Adipocyte (in vitro differentiated cells): ENCODE measurements around the gene SYTL3.
A peak's percentile ranks its signal among the peaks of the same experiment; 100 is the strongest.

Experiments
- DNase-seq: peaks from one replicate; pipeline ENCODE4 v3.0.0-alpha.2; 2015; ENCODE audit warnings: low read depth
- H3K27me3 ChIP-seq: replicated peaks from 2 replicates; pipeline ENCODE4 v1.7.0; 2013; ENCODE audit warnings: mild to moderate bottlenecking, low read length, moderate library complexity; ENCODE audit not compliant: control insufficient read depth, insufficient read depth
- H3K36me3 ChIP-seq: 2 replicates; pipeline ENCODE4 v1.7.0; 2013; ENCODE audit warnings: low read length, mild to moderate bottlenecking, moderate library complexity; ENCODE audit not compliant: control insufficient read depth, insufficient read depth, severe bottlenecking
- H3K4me1 ChIP-seq: 2 replicates; pipeline ENCODE4 v1.7.0; 2013; ENCODE audit warnings: mild to moderate bottlenecking, low read length, moderate library complexity; ENCODE audit not compliant: control insufficient read depth, insufficient read depth
- H3K4me3 ChIP-seq: 2 replicates; pipeline ENCODE4 v1.7.0; 2013; ENCODE audit warnings: mild to moderate bottlenecking, low read length, moderate library complexity
- H3K9ac ChIP-seq: 2 replicates; pipeline ENCODE4 v1.7.0; 2013; ENCODE audit warnings: mild to moderate bottlenecking, low read length, moderate library complexity
- H3K9me3 ChIP-seq: 2 replicates; pipeline ENCODE4 v1.7.0; 2013; ENCODE audit warnings: mild to moderate bottlenecking, low read length, moderate library complexity; ENCODE audit not compliant: control insufficient read depth

SYTL3 gene

DNA sequence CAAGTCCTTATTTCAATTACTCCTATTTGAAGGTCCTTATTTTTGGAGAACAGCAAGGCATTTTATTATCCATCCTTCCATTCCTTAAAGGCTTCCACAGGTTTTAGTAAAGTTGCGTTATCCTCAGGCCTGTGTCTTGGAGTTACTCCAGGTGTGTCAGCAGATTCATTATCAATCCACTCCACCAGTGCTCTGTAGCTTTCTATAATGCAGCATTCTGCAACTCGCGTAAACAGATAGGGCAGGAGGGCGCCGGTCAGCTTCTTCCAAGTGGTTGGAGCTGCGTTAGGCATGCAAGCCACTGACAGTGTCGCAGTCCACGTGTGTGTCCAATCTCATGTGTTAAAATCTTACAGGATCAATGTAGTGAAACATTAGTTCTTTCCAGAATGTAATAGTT is 75.8 kb downstream of the SYTL3 start:
- no peaks in the 10 kb centered on the region for H3K36me3 ChIP-seq
- peaks cover under 1% of the 10 kb centered on the region for H3K4me1 ChIP-seq
- H3K27me3 ChIP-seq: no peaks in the 10 kb centered on the region
- H3K9ac ChIP-seq: no peak overlapping the region
- no peak for DNase-seq
- no peak overlapping the region for H3K4me3 ChIP-seq
- H3K9me3 ChIP-seq: no peaks in the 10 kb centered on the region

DNA sequence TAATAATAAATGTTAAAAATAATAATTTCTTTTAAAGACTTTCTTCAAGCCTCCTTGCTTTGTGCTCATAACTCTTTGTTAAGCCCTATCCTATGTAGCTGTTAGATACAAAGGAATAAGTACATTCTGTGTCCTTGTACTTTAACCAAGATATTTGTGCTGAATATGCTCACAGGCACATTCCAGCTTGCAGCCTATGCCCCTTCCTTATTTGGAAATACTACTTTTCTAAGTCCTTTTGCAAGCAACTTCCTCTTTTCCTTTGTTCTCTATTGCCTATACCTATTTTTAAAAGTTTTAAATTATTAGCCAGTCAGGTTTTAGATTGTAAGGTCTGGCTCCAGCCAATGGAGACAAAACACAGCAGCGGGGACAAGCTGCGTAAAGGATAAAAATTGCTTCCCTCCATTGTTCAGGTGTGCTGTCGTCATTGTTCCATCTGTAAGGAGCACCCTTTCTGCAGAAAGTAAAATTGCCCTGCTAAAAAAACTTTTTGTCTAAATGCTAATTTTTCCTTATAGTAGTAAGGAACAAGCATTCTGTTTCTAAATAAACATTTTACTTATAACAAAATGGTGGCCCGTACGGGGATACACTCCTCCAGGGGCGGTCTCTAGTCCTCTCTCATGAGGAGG is 80.2 kb downstream of the SYTL3 start:
- H3K4me3 ChIP-seq: no peak overlapping the region
- H3K9me3 ChIP-seq: peaks cover 7% of the 10 kb centered on the region
- no peak overlapping the region for H3K9ac ChIP-seq
- H3K27me3 ChIP-seq: no peaks in the 10 kb centered on the region
- no peaks in the 10 kb centered on the region for H3K36me3 ChIP-seq
- H3K4me1 ChIP-seq: no peaks in the 10 kb centered on the region
- peak; percentile 8 for DNase-seq

DNA sequence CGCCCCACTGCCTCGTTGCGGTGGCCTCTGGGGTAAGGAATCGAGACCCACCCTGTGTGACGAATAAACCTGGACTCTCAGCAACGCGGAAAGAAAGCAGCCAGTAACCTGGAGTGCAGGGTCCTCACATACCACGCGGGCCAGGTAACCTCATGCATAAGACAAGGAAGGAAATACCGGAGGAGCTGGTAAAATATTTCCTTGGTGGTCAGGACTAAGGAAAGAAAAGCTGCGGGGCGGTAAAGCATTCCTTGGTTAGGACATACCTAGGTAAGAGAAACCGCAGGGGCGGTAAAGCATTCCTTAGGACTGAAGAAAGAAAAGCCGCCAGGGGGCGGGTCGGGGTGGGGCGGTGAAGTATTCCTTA is 80.7 kb downstream of the SYTL3 start:
- H3K27me3 ChIP-seq: no peaks in the 10 kb centered on the region
- peaks cover 7% of the 10 kb centered on the region for H3K9me3 ChIP-seq
- DNase-seq: no peak
- H3K4me1 ChIP-seq: no peaks in the 10 kb centered on the region
- no peaks in the 10 kb centered on the region for H3K36me3 ChIP-seq
- H3K9ac ChIP-seq: no peak overlapping the region
- H3K4me3 ChIP-seq: no peak overlapping the region

DNA sequence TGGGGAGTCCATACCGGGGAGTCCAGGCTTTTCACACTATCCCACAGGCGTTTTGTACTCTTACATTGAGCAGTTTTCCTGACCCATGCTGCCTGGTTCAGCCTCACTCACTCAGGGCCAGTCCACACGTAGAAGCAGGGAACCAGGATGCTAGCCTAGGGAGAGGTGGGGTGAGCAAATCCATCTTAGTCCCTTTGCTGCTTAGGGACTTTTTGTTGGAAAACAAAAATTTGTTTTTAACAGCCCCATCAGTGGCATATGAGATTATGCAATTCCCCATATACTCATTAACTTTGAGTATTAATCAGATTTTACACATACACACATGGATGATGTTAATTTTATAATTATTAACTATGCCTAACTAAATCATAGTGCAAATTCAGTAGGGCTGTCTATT is 85.2 kb downstream of the SYTL3 start:
- no peak for DNase-seq
- Histone ChIP-seq H3K4me3 (no peak overlapping the region), H3K9me3 (peaks cover 15% of the 10 kb centered on the region)

DNA sequence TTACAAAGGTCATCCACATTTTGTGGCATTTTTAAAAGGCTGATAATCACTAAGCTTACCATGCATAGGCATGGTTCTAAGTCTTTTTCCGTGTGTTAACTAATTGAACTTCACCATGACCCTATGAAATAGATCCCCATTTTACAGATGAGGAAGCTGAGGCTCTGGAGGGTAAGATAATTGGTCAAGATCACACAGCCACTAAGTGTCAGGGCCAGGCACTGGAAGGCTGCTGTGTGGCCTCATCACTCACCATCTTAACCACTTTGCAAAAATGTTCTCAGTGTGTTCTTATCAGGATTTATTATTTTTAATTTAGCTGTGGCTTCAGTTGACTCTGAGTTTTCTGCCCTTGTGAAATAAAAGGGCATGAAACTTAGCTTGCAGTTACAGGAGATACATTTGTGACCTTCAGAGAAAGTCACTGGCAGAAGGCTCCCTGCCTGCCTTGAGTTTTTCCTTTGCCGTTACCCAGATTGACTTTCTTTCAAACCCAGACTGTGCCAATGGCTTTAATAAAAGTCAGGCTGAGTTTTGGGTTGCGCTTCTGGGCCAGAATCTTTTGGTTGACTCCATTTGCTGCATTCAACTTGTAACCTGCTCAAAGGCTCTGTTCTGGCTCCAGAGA is 87.3 kb downstream of the SYTL3 start:
- H3K4me3 ChIP-seq: no peak overlapping the region
- peaks cover 15% of the 10 kb centered on the region for H3K9me3 ChIP-seq
- H3K36me3 ChIP-seq: no peaks in the 10 kb centered on the region
- no peak for DNase-seq
- H3K27me3 ChIP-seq: no peaks in the 10 kb centered on the region
- peaks cover 4% of the 10 kb centered on the region for H3K4me1 ChIP-seq
- H3K9ac ChIP-seq: no peak overlapping the region

More for the DNA sequence above, 85.2 kb downstream of the SYTL3 start:
- no peak overlapping the region for H3K9ac ChIP-seq
- peaks cover 4% of the 10 kb centered on the region for H3K4me1 ChIP-seq
- H3K27me3 ChIP-seq: no peaks in the 10 kb centered on the region
- H3K36me3 ChIP-seq: no peaks in the 10 kb centered on the region

DNA sequence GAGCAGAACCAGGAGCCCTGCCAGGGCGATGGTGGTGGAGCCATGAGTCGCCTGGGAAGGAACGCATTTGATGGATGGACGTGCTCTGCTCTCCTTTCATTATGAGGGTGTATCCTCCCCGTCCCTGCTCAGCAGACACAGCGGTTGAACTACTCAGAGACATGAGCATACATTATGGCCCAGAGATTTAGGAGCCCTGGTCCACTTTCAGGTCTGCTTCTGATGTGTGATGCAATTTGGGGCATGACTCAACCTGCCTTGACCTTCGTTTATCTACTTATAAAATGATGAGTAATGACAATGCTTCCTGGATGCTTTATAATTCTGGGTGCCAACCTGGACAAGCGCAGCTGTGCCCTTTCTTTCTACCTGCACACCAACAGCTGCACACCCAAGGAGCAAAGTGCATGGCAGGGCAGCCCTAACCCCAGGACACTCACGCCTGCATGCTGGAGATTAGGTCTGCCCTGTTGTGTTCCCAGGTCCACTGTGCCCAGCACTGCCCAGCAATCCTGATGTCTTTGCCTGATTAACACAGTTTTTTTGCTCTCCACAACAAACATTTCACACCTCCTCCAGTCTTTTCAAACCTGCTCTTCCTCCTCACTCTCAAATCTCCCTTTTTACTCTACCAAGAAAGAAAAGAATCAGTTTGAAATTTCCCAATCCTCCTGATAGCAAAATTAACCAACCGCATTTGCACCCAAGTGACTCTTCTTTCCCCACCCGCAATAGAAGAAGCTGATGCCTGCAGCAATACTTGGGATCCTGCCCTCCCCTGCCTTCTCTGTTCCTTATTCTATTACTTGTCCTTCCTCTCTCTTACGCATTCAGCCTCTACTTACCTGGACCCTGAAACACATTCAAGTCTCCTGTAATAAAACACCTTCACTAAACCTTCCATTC is 88.1 kb downstream of the SYTL3 start:
- Histone ChIP-seq H3K27me3 (no peaks in the 10 kb centered on the region), H3K9ac (no peak overlapping the region), H3K9me3 (peaks cover 15% of the 10 kb centered on the region), H3K4me3 (no peak overlapping the region), H3K4me1 (peaks cover 4% of the 10 kb centered on the region), H3K36me3 (no peaks in the 10 kb centered on the region)
- peak; percentile 7 for DNase-seq

DNA sequence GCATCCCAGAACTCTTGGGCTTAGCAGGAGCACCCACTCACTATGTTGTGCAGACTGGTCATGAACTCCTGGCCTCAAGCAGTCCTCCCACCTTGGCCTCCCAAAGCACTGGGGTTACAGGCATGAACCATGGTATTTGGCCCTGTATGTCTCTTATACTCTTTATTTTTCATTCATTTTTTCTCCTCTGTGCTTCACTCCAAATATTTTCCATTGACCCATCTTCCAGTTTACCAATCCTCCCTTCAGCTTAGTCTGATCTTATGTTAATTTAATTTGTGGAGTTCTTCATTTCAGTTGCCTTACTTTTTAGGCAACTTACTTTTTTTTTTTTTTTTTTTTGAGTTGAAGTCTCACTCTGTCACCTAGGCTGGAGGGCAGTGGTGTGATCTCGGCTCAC is 89.8 kb downstream of the SYTL3 start:
- Histone ChIP-seq H3K27me3 (no peaks in the 10 kb centered on the region), H3K9ac (no peak overlapping the region), H3K4me3 (no peak overlapping the region), H3K36me3 (no peaks in the 10 kb centered on the region), H3K9me3 (peaks cover 8% of the 10 kb centered on the region), H3K4me1 (peaks cover 5% of the 10 kb centered on the region)
- no peak for DNase-seq

DNA sequence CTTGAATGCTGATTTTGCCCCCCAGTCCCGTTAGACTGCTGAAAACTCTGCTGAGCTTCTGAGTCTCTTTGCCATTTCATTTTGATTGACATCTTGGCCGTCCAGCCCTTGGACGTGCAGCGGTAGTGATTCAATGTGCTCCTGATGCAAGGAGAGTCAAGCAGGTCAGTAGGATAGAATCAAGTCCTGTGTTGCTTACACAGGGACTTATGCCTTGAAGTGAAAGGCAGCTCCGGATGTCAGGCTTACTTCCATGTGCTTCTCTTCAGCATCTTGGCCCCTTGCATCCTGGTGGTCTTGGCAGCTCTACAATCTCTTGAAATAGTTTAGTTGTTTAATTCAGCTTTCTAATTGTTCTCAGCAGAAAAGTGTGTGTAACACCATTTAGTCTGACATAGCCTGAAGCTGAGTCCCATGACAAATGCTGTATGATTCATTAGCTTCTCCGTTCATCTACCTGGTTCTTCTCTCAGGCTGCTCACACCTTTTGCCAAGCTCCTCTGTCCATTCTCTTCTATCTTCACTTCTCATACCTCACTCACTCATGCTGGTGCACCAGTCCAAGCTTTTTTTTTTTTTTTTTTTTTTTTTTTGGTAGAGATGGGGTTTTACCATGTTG is 93.3 kb downstream of the SYTL3 start:
- DNase-seq: no peak
- no peaks in the 10 kb centered on the region for H3K36me3 ChIP-seq

DNA sequence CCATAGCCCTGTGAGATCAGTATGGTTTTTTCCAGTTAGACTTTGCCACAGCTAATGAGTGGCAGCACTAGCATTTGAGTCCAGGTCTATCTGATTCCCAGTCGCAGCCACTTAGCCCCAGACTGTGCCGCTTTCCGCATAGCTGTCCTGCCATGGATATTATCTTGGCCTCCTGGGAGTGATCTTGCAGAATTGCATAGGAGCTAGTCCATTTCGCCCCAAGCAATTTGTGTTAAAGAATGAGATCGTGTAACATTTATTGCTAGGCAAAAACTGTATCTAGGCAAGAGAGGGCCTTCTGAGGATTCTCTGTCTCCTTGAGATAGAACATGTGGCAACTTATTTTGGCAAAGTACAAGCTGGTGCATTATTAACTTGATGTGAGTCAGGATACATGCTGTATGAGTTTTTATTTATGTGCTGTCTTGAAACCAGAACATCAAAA is 95.2 kb downstream of the SYTL3 start:
- H3K4me1 ChIP-seq: peaks cover 5% of the 10 kb centered on the region
- no peaks in the 10 kb centered on the region for H3K27me3 ChIP-seq
- H3K9me3 ChIP-seq: peaks cover under 1% of the 10 kb centered on the region
- H3K36me3 ChIP-seq: no peaks in the 10 kb centered on the region
- peak; percentile 65 for DNase-seq
- no peak overlapping the region for H3K9ac ChIP-seq
- H3K4me3 ChIP-seq: no peak overlapping the region

More for the DNA sequence above, 93.3 kb downstream of the SYTL3 start:
- Histone ChIP-seq H3K27me3 (no peaks in the 10 kb centered on the region), H3K9me3 (peaks cover 8% of the 10 kb centered on the region), H3K4me3 (no peak overlapping the region), H3K9ac (no peak overlapping the region), H3K4me1 (peaks cover 5% of the 10 kb centered on the region)

DNA sequence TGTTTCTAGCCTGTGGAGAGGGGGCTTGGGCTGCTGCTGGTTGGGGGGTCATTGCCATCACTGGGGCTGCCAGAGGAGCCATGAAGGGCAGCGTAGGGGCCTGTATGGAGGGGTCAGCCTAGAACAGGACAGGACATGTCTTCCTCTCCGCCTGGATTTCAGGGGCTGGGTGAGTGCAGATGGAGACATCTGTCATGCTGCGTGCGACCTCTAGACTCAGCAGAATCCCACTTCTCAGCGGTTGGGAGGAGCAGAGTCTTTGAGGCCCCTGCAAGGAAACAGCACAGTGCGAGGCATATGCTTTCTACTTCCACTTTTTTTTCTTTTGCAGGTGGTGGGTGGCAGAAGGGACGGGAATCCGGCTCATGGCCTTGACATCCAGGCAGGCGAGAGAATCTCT is 101.4 kb downstream of the SYTL3 start:
- no peaks in the 10 kb centered on the region for H3K4me1 ChIP-seq
- DNase-seq: no peak
- H3K27me3 ChIP-seq: no peaks in the 10 kb centered on the region
- H3K4me3 ChIP-seq: no peak overlapping the region
- H3K36me3 ChIP-seq: no peaks in the 10 kb centered on the region
- no peak overlapping the region for H3K9ac ChIP-seq
- H3K9me3 ChIP-seq: no peaks in the 10 kb centered on the region

DNA sequence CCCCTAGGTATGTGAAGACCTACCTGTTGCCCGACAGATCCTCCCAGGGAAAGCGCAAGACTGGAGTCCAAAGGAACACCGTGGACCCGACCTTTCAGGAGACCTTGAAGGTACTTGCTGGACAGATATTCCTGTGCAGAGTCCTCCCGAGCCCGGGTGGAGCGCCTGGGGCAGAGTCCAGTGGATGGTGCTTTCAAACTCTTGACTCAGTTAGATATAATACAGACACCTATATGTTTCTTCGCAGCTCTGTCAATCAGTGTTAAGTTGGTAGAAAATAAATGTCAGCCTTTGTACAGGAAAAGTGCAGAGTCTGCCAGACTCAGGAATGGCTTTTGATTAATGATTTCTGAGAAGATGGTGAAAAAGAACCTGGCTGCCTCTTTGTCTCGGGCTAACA is 102.1 kb downstream of the SYTL3 start:
- Histone ChIP-seq H3K4me3 (no peak overlapping the region), H3K9ac (no peak overlapping the region), H3K4me1 (no peaks in the 10 kb centered on the region), H3K27me3 (no peaks in the 10 kb centered on the region), H3K36me3 (no peaks in the 10 kb centered on the region), H3K9me3 (no peaks in the 10 kb centered on the region)
- no peak for DNase-seq
